NCI-H446 treated with DMSO at 0.1 percent for 48 hours (cell line): ENCODE results near the gene SEC14L2.
"Not testable (repeated sequence)": the region's sequence is repeated elsewhere in the genome, so short reads cannot be mapped to it uniquely, and the experiment has no call there.

ENCODE experiments used
- DNase-seq: peaks from one replicate; lab custom pipeline; 2025; lab: John Stamatoyannopoulos, UW

SEC14L2 gene

DNA sequence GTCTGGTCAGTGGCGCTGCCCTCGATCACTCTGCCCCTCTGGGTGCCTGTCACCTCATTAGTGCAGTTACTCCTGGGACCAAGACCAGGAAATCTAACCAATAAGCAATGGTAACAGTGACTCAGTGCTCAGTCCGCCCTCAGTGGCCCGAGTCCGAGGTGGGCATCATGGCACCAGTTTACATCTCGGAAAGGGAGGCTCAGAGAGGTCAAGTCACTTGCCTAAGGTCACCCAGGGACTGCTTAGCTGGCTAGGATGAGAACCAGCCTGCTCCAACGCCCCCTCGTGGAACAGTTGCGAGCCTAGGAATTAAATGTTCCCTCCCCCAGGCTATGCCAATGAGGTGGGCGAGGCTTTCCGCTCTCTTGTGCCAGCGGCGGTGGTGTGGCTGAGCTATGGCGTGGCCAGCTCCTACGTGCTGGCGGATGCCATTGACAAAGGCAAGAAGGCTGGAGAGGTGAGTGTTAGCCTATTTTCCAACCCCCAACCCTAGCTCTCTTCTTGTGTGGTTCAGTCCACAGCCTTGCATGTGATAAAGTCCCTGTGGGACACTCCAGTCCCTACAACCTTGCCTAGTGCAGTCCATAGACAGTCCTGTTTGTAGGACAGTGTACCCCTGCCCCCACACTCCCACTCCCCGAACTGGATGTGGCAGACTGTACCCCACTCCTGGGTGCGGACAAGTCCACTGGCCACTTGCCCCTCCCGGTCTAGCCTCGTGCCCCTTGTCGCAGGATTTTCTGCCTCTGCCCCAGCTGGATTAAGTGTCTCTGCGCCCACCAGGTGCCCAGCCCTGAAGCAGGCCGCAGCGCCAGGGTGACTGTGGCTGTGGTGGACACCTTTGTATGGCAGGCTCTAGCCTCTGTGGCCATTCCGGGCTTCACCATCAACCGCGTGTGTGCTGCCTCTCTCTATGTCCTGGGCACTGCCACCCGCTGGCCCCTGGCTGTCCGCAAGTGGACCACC, 29.9 kb downstream of the SEC14L2 start:
- DNase-seq = peak; percentile 20

GRCh38 chr22:30427871-30428270, 31.1 kb downstream of the SEC14L2 start:
- DNase-seq = no peak

GRCh38 chr22:30429887-30430286, 33.1 kb downstream of the SEC14L2 start:
- DNase-seq = no peak

DNA sequence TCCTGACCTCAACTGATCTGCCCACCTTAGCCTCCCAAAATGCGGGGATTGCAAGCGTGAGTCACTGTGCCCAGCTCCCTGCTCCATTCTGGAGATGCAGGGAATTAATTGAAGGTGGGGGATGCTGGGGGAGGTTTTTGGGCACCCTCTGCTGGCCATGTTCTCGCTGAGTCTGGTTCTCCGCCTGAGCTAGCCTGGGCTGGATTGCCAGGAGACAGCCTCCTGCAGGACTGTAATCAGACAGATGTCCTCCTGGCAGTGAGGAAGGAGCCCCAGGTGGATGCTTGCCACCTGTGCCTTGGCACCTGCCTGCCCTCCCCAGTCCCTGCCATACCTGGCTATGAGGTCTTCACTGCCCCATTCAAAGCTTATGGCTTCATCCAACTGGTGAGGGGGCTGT, 34.1 kb downstream of the SEC14L2 start:
- no peak for DNase-seq

DNA sequence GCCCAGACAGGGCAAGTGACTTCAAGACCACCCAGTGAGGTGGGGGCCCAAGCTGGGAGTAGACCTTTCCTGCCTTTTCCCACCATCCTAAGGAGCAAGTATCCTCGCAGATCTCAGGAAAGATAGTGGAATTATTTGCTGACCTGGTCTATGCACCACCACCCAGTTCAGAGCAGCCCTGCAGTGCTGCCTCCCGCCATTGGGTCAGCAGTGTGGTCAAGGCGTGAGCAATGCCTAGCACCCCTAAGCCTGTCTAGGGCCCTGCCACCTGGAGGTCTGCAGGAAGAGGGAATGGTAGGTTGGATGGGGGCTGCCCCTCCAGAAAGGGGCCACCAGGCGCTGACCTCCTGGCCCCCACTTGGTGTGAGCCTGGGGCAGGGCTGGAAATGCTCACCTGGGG, 35.3 kb downstream of the SEC14L2 start:
- DNase-seq = no peak

DNA sequence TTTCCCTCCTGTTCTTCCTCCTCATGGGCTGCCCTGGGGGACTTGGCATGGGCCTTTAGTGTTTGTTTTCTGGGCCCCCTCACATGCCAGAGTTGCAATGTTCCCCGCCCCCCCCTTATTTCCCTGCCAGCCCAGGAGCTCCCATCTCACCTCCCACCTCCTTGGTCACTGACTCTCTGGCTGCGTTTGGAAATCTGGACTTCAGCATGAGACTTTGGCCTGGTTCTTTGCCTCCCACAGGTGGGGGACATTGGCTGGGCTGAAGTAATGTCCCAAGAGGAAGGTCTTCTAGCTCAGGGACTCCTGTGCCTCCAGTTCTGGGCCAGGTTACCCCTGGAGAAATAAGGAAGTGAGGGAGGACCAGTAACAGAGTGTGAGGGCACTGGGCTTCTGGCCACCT, 35.7 kb downstream of the SEC14L2 start:
- DNase-seq = no peak

- DNase-seq = no peak
Measured at GRCh38 chr22:30433227-30433626, 36.4 kb downstream of the SEC14L2 start.

DNA sequence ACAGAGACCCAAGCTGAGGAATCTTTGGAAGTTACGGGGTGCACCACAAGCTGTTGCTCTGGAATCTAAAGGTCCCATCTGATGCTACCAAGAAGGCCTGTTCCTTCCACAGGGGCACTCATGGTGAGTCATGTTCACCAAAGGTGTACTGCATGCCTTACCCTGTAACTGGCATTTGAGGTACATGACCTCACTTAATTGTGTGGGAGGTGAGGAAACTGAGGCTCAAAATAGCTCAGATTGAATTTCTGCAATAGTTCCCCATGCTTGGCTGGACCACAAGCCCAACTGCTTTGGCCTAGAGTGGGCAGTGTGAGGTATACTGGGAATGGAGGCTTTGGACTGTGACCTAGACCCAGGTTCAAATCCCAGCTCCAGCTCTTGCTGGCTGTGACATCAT, 37.0 kb downstream of the SEC14L2 start:
- no peak for DNase-seq

DNA sequence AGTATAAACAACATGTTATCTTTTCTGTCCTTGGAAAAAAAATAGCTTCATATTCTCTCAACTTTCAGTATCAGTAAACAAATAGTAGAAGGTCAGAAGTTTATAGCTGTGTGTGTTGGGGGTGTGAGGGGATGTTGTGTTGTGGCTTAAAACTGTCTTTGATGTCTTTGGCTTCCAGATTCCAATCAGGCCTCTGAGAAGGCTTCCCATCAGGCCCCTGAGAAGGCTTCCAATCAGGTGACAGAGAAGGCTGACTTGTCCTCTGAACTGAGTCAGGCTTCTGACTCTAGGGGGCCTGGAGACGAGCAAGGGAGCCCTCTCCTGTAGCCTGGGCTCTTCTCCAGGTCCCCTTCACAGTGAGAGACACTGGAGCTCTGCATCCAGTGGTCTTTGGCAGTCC, 38.0 kb downstream of the SEC14L2 start:
- no peak for DNase-seq

DNA sequence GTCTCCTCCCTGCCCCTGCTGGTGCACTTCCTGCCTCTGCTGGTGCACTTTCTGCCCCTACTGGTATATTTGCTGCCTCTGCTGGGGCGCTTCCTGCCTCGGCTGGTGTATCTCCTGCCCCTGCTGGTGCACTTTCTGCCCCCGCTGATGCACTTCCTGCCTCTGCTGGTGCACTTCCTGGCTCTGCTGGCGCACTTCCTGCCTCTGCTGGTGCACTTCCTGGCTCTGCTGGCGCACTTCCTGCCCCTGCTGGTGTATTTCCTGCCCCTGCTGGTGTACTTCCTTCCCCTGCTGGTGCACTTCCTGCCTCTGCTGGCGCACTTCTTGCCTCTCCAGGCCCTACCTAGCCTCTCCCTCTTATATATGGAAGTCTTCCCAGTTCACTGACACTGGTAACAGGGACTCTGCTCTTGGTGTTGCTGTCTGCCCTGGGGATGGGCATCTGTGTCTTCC, 38.9 kb downstream of the SEC14L2 start:
- DNase-seq = no peak

DNA sequence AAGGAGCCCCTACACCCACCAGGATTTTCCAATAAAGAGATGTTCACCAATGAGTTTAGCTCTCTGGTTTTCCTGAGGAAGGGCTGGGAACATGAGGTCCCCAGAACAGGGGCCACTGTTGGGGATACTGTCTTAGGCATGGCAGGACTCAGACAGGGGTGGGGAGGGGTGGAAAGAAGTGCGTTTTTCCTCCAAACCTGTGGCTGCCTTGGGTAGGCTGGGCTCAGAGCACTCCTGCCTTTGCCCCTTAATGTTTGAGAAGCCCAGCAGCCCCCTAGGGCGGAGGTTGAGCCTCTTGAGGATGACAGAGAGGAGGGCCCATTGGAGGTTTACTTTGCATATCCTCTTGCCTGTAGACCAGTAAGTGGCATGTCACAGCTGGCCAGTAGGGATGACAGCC, 39.4 kb downstream of the SEC14L2 start:
- DNase-seq = no peak

GRCh38 chr22:30438559-30438958, 41.7 kb downstream of the SEC14L2 start:
- DNase-seq = no peak

DNA sequence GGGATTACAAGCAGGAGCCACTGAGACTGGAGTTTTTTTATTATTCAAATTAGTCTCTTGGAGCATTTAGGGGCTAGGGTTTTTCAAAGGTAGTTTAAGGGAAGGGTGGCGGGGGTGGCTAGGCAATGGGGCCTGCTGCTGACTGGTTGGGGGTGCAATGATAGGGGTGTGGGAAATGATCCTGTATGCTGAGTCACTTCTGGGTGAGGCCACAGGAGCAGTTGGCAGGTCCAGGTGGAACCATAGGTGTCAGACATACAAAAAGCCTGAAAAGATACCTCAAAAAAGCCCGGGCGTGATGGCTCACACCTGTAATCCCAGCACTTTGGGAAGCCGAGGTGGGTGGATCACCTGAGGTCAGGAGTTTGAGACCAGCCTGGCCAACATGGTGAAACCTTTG, 42.4 kb downstream of the SEC14L2 start:
- DNase-seq = no peak

DNA sequence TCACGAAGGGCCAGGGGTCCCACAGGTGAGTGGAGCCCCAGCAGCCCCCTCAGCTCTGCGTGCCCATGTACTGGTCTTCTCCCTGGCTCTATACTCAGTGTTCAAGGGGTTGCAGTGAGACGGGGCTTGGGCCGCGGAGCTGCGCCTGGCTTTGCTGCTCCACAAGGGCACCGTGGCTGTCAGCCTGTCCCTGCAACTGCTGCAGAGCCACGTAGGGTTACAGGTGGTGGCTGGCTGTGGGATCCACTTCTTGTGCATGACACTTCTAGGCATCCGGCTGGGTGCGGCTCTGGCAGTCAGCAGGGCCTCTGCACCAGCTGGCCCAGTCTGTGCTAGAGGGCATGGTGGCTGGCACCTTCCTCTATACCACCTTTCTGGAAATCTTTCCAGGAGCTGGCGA, 43.0 kb downstream of the SEC14L2 start:
- no peak for DNase-seq

GRCh38 chr22:30441088-30441487, 44.3 kb downstream of the SEC14L2 start:
- DNase-seq = no peak

DNA sequence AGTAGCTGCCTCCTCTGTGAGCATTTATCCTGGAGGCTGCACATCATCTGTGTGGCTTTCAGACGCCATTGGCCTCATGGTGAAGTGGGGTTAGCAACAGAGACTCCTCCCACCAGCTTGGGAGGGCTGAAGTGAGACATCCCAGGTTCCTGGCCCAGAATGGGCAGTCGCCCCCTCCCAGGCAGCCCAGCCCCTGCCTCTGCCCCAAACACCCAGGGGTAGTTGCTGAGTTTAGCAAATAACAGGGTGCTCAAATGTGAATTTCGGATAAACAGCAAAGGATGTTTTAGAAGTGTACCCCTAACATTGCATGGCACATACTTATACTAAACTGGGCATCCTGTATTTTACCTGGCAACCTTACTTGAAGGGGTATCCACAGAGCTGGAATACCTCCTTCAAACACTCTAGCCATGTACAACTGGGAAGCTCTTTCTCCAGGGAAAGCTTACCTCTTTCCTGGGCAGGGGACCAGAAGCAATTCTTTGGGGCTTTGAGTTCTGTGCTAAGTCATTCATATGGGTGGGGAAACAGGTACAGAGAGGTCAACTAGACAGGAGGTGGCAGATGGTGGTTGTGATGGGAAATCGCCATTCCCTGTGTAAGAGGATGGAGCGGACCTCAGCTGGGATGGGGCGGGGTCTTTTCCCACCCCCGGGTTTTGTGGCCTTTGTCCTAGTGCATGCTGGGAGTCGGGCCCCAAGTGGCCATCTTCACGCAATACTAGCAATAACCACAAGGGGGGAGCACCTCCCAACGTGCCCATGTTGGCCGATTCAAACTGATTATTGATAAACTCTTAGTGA, 48.0 kb downstream of the SEC14L2 start:
- DNase-seq = peak; percentile 45

DNA sequence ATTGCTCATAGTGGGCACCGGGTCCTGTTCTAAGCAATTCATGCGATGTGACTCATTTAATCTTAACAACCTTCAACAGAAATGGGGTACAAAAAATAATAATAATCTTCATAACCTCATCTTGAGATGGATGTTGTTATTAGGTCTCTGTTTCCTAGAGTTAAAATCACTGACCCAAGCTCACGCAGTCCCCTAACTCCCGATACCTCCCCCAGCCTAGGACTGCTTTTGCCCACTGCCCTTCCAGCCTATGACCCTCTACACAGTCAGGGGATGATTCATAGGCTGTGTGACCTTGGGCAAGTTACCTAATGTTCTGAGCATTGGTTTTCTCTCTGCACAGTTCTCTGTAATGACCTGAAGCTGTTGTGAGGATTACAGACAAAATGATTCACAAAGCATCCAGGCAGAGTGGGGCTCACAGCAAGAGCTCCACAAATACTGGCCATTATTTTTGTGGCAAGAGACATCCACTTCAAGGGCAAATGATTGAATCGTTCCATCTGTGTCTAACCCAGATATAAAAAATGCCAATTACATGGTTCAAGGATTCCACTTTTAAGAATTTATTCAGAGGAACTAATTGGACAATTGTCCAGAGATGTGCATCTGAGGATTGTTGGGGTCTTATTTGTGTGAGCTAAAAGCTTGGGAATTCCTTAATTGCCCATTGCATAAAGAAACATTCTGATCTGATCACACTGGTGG, 48.8 kb downstream of the SEC14L2 start:
- no peak for DNase-seq

GRCh38 chr22:30447656-30448055, 50.8 kb downstream of the SEC14L2 start:
- DNase-seq = no peak

- DNase-seq = not testable (repeated sequence)
Measured at GRCh38 chr22:30451488-30451887, 54.7 kb downstream of the SEC14L2 start.

DNA sequence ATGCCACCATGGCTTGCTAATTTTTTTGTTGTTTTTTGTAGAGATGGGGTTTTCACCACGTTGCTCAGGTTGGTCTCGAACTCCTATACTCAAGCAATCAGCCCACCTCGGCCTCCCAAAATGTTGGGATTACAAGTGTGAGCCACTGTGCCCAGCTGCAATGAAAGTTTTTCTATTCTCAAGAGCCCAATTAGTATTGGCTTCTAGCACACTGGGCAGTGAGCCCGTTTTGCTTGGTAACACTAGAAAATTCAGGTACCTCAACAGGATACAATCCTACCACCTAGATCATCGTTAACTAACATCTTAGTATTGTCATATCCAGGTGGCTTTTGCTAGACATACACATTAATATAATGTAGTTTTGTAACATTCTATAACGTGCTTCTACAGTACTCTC, 56.0 kb downstream of the SEC14L2 start:
- DNase-seq = no peak

GRCh38 chr22:30453731-30454510, 57.1 kb downstream of the SEC14L2 start:
- DNase-seq = no peak
